Fibroblast of mammary gland (primary cell): Measurements from ENCODE around the gene ADAMTS1.

Experiments
- DNase-seq: peaks from one replicate; pipeline ENCODE4 v3.0.0-alpha.2; 2010; ENCODE audit warnings: low read depth
- H3K4me3 ChIP-seq: 2 replicates; pipeline ENCODE4 v1.5.1; 2011; ENCODE audit warnings: low read depth, mild to moderate bottlenecking, low read length, moderate library complexity; ENCODE audit not compliant: control insufficient read depth
- CTCF ChIP-seq: conservative IDR thresholded peaks from 2 replicates; pipeline ENCODE4 v1.5.1; 2011; ENCODE audit warnings: low read depth, low read length, inconsistent platforms; ENCODE audit not compliant: control insufficient read depth, insufficient read depth

Gene ADAMTS1

GRCh38 chr21:26845066-26845758 lies at the start of gene ADAMTS1:
Gene ADAMTS1, minus strand, starts transcription at chr21:26845409. Its CDS starts 455 bp downstream, at chr21:26844954.
- TF ChIP-seq CTCF, result no peak
- H3K4me3 ChIP-seq, result peak within 1 kb of the TSS; percentile 89
- DNase-seq, result peak; percentile 88

- DNase-seq, result no peak
- H3K4me3 ChIP-seq, result no peak overlapping the region
- TF ChIP-seq CTCF, result no peak
Measured at GRCh38 chr21:26892151-26892550, 46.9 kb upstream of the ADAMTS1 start.

GRCh38 chr21:26888931-26889330 lies 43.7 kb upstream of the ADAMTS1 start:
- DNase-seq, result no peak
- no peak for TF ChIP-seq CTCF
- H3K4me3 ChIP-seq, result no peak overlapping the region

- TF ChIP-seq CTCF, result no peak
- no peak overlapping the region for H3K4me3 ChIP-seq
- no peak for DNase-seq
Measured at GRCh38 chr21:26888256-26888655, 43.0 kb upstream of the ADAMTS1 start.

GRCh38 chr21:26887251-26887650 lies 42.0 kb upstream of the ADAMTS1 start:
- DNase-seq, result peak; percentile 8
- TF ChIP-seq CTCF, result no peak

GRCh38 chr21:26884436-26884835 lies 39.2 kb upstream of the ADAMTS1 start:
- DNase-seq, result no peak
- no peak overlapping the region for H3K4me3 ChIP-seq

More at GRCh38 chr21:26887251-26887650, 42.0 kb upstream of the ADAMTS1 start:
- H3K4me3 ChIP-seq, result no peak overlapping the region

More at GRCh38 chr21:26884436-26884835, 39.2 kb upstream of the ADAMTS1 start:
- TF ChIP-seq CTCF, result no peak
